Measurements from ENCODE around the gene BACH2. TPM values are rescaled to one million over a fixed set of nuclear protein-coding genes. Genes with fewer than 3 reads are reported as not detected.

BACH2 gene
- total and polyA plus RNA-seq, 2 of the 8 experiments (the other 6 are each of a cell fraction or from before 2014, with no cell fraction given), result 1.9 to 5.9 TPM

GRCh38 chr6:90204327-90205056, 92.2 kb downstream of the BACH2 start:
- no peak overlapping the region for H4K5ac ChIP-seq (ENCODE audit: insufficient read length, low read depth, low read length)
- H3K23me2 ChIP-seq (ENCODE audit: low read depth, low read length), result no peaks in the 10 kb centered on the region
- H3K14ac ChIP-seq (ENCODE audit: insufficient read length), result no peak overlapping the region
- no peaks in the 10 kb centered on the region for H3K79me2 ChIP-seq (ENCODE audit: control insufficient read depth in 1 of 2, insufficient read depth in 2 of 2, low read length in 2 of 2)
- no peak overlapping the region for H4K8ac ChIP-seq (ENCODE audit: extremely low read depth, insufficient read depth, low read length)
- H2AK5ac ChIP-seq (ENCODE audit: low read depth, low read length), result no peak overlapping the region
- H2BK20ac ChIP-seq (ENCODE audit: low read length), result no peak overlapping the region
- ChIA-PET POLR2A (ENCODE audit: partially characterized antibody) (no interaction called here), CTCF (ENCODE audit: partially characterized antibody) (interaction anchor here (0.8 to 1.7 kb wide), 8 partner anchors 9 to 264 kb away, joined by 3 to 5 read pairs (median 3); no protein-coding TSS in a partner anchor)
- H3K36me3 ChIP-seq (ENCODE audit: control insufficient read depth in 2 of 4, insufficient read depth in 4 of 4, low read length in 3 of 4), result no peaks in the 10 kb centered on the region; a peak in 1 of 8 replicates
- no peak overlapping the region for H3K56ac ChIP-seq (replicated peaks; ENCODE audit: insufficient read length, low read depth, low read length)
- no peaks in the 10 kb centered on the region for H3K79me1 ChIP-seq (ENCODE audit: low read depth, low read length)
- H3K27ac ChIP-seq (ENCODE audit: low read depth, low read length), result no peak overlapping the region
- H3K9ac ChIP-seq (replicated peaks in 1 of 4; ENCODE audit: extremely low read depth in 1 of 4, low read depth in 3 of 4, low read length in 3 of 4), result no peak overlapping the region
- peaks cover 0 to 2% of the 10 kb centered on the region in 2 experiments for H4K20me1 ChIP-seq (replicated peaks in 1 of 2; ENCODE audit: control insufficient read depth in 1 of 2, insufficient read depth in 2 of 2, low read length in 2 of 2)
- H3K4ac ChIP-seq (replicated peaks; ENCODE audit: insufficient read length, low read depth, low read length), result no peak overlapping the region
- FAIRE-seq (no peak), DNase-seq (ENCODE audit: low read depth in 1 of 2, low spot score in 2 of 2) (no peak)
- no peak overlapping the region for H4K91ac ChIP-seq (replicated peaks; ENCODE audit: insufficient read length, low read length)
- no peak overlapping the region for H2BK12ac ChIP-seq (ENCODE audit: low read depth, low read length)
- no peak overlapping the region for H2BK15ac ChIP-seq (ENCODE audit: low read length)
- 84% methylated on average over 7 of the region's 7 CpGs; no CpG with 5 or more reads in 1 of the 2 experiments for WGBS, 2 experiments (ENCODE audit: extremely low coverage in 1 of 2, insufficient coverage in 1 of 2, insufficient read length in 1 of 2, insufficient replicate concordance in 2 of 2, low coverage in 1 of 2, low lambda C conversion rate in 2 of 2, missing lambda C conversion rate in 1 of 2)
- no peaks in the 10 kb centered on the region for H3K9me3 ChIP-seq (ENCODE audit: insufficient read depth in 2 of 2, low read depth in 1 of 2, low read length in 1 of 2)
- no peaks in the 10 kb centered on the region for H3K4me1 ChIP-seq (replicated peaks in 1 of 4; ENCODE audit: control insufficient read depth in 3 of 4, insufficient read depth in 4 of 4, low read length in 3 of 4)
- H2BK120ac ChIP-seq (replicated peaks; ENCODE audit: low read depth, low read length), result no peak overlapping the region
- H2BK5ac ChIP-seq (ENCODE audit: low read depth, low read length), result no peak overlapping the region
- H3K4me2 ChIP-seq (ENCODE audit: insufficient read depth in 1 of 2, low read depth in 2 of 2, low read length in 2 of 2), result no peak overlapping the region
- no peak overlapping the region for H3K18ac ChIP-seq (ENCODE audit: extremely low read depth, low read length)
- H3K4me3 ChIP-seq (ENCODE audit: extremely low read depth in 1 of 4, insufficient read depth in 2 of 4, low read depth in 3 of 4, low read length in 4 of 4), result no peak overlapping the region
- no peaks in the 10 kb centered on the region for H3K27me3 ChIP-seq (replicated peaks in 1 of 4; ENCODE audit: control insufficient read depth in 3 of 4, extremely low read depth in 1 of 4, insufficient read depth in 3 of 4, low read length in 3 of 4)
- no peak overlapping the region for H2AFZ ChIP-seq (ENCODE audit: low read length)
- H3K23ac ChIP-seq (ENCODE audit: insufficient read length), result no peak overlapping the region
- TF ChIP-seq MAX (IDR thresholded peaks at IDR 0.05), result no peak
- TF ChIP-seq CHD1 (IDR thresholded peaks at IDR 0.05; ENCODE audit: low read depth, low read length), result no peak
- TF ChIP-seq ATF3 (IDR thresholded peaks at IDR 0.05; ENCODE audit: insufficient read depth, low read depth, low read length), result no peak
- no peak for TF ChIP-seq SIX5 (IDR thresholded peaks at IDR 0.05; ENCODE audit: low read depth, low read length)
- no peak for TF ChIP-seq JUN (IDR thresholded peaks at IDR 0.05; ENCODE audit: low read depth, low read length)
- no peak for TF ChIP-seq RNF2 (IDR thresholded peaks at IDR 0.05; ENCODE audit: borderline replicate concordance, low read depth, low read length, missing control alignments, poor library complexity, severe bottlenecking)
- no peak for TF ChIP-seq USF2 (IDR thresholded peaks at IDR 0.05; ENCODE audit: low read length)
- TF ChIP-seq BRCA1 (IDR thresholded peaks at IDR 0.05; ENCODE audit: low read depth, low read length), result no peak
- no peak for TF ChIP-seq CREB1 (IDR thresholded peaks at IDR 0.05)
- no peak for TF ChIP-seq KDM4A (IDR thresholded peaks at IDR 0.05; ENCODE audit: low read depth, low read length, severe bottlenecking)
- TF ChIP-seq YY1 (IDR thresholded peaks at IDR 0.05; ENCODE audit: low read depth, low read length), result no peak
